ENCODE measurements around the gene FGF8.
"Not testable (repeated sequence)": the region's sequence is repeated elsewhere in the genome, so short reads cannot be mapped to it uniquely, and the experiment has no call there.

The FGF8 gene

GRCh38 chr10:101775273-101776160 is at the start of gene FGF8:
Gene FGF8, minus strand, starts transcription at chr10:101776114. Its CDS starts 214 bp downstream, at chr10:101775900.
- no peak for DNase-seq

- no peak for DNase-seq
Observed at GRCh38 chr10:101824736-101825135, 48.8 kb upstream of the FGF8 start.

- no peak for DNase-seq
Observed at GRCh38 chr10:101818872-101819633, 43.1 kb upstream of the FGF8 start.

GRCh38 chr10:101818119-101818871 is 42.4 kb upstream of the FGF8 start, which contains the start of gene OGA:
Gene OGA, minus strand, starts transcription at chr10:101818444. Its CDS starts 422 bp downstream, at chr10:101818022.
- peak; percentile 94 for DNase-seq

GRCh38 chr10:101817337-101818118 is 41.6 kb upstream of the FGF8 start:
- DNase-seq: no peak

- no peak for DNase-seq
Observed at GRCh38 chr10:101816913-101817336, 41.0 kb upstream of the FGF8 start.

GRCh38 chr10:101816376-101816775 is 40.5 kb upstream of the FGF8 start:
- no peak for DNase-seq

- DNase-seq: no peak
Observed at GRCh38 chr10:101814466-101815071, 38.7 kb upstream of the FGF8 start.

GRCh38 chr10:101812606-101813005 is 36.7 kb upstream of the FGF8 start:
- no peak for DNase-seq

GRCh38 chr10:101807158-101807557 is 31.2 kb upstream of the FGF8 start:
- DNase-seq: no peak

GRCh38 chr10:101803511-101803910 is 27.6 kb upstream of the FGF8 start:
- no peak for DNase-seq

GRCh38 chr10:101797403-101798059 is 21.6 kb upstream of the FGF8 start:
- no peak for DNase-seq

- no peak for DNase-seq
Observed at GRCh38 chr10:101793526-101793925, 17.6 kb upstream of the FGF8 start.

GRCh38 chr10:101789686-101790085 is 13.8 kb upstream of the FGF8 start:
- no peak for DNase-seq

- DNase-seq: not testable (repeated sequence)
Observed at GRCh38 chr10:101789231-101789630, 13.3 kb upstream of the FGF8 start.

GRCh38 chr10:101785801-101786200 is 9.9 kb upstream of the FGF8 start:
- no peak for DNase-seq

- DNase-seq: no peak
Observed at GRCh38 chr10:101784558-101784957, 8.6 kb upstream of the FGF8 start.

- DNase-seq: no peak
Observed at GRCh38 chr10:101783736-101784118, 7.8 kb upstream of the FGF8 start.

GRCh38 chr10:101782811-101783735 is 7.2 kb upstream of the FGF8 start, which contains the start of gene NPM3:
Gene NPM3, minus strand, starts transcription at chr10:101783446. Its CDS starts 56 bp downstream, at chr10:101783390.
- DNase-seq: peak; percentile 59

Measured in NCI-H1105 (cell line).